ENCODE data around the gene MGP.

Gene MGP

GRCh38 chr12:14885718-14886221, at the start of gene MGP:
Gene MGP (minus strand): TSS chr12:14885854. CDS start chr12:14885791, 63 bp downstream.
- H3K27me3 ChIP-seq (ENCODE audit: insufficient read depth, poor library complexity, severe bottlenecking) = no peaks in the 10 kb centered on the region
- no peaks in the 10 kb centered on the region for H3K4me1 ChIP-seq (ENCODE audit: insufficient read depth, poor library complexity, severe bottlenecking)
- no peak for ATAC-seq (ENCODE audit: low read depth)
- no peak for DNase-seq (ENCODE audit: low spot score)
- no peaks in the 10 kb centered on the region for H3K9me3 ChIP-seq (ENCODE audit: severe bottlenecking)
- no peak for TF ChIP-seq CTCF (IDR thresholded peaks at IDR 0.05; ENCODE audit: poor library complexity, severe bottlenecking)
- no peaks in the 10 kb centered on the region for H3K36me3 ChIP-seq (ENCODE audit: low read depth)
- H3K27ac ChIP-seq (ENCODE audit: poor library complexity, severe bottlenecking) = no peak within 1 kb of the TSS
- no peak within 1 kb of the TSS for H3K4me3 ChIP-seq (ENCODE audit: severe bottlenecking)

GRCh38 chr12:14935031-14935430, 49.4 kb upstream of the MGP start:
- H3K4me3 ChIP-seq (ENCODE audit: severe bottlenecking) = no peak overlapping the region
- H3K36me3 ChIP-seq (ENCODE audit: low read depth) = no peaks in the 10 kb centered on the region
- H3K27me3 ChIP-seq (ENCODE audit: insufficient read depth, poor library complexity, severe bottlenecking) = no peaks in the 10 kb centered on the region
- H3K4me1 ChIP-seq (ENCODE audit: insufficient read depth, poor library complexity, severe bottlenecking) = no peaks in the 10 kb centered on the region
- no peak for DNase-seq (ENCODE audit: low spot score)
- H3K9me3 ChIP-seq (ENCODE audit: severe bottlenecking) = no peaks in the 10 kb centered on the region
- no peak overlapping the region for H3K27ac ChIP-seq (ENCODE audit: poor library complexity, severe bottlenecking)
- TF ChIP-seq CTCF (IDR thresholded peaks at IDR 0.05; ENCODE audit: poor library complexity, severe bottlenecking) = no peak
- ATAC-seq (ENCODE audit: low read depth) = no peak

GRCh38 chr12:14934511-14934910, 48.9 kb upstream of the MGP start:
- no peak for TF ChIP-seq CTCF (IDR thresholded peaks at IDR 0.05; ENCODE audit: poor library complexity, severe bottlenecking)
- ATAC-seq (ENCODE audit: low read depth) (no peak), DNase-seq (ENCODE audit: low spot score) (no peak)
- no peak overlapping the region for H3K27ac ChIP-seq (ENCODE audit: poor library complexity, severe bottlenecking)
- no peaks in the 10 kb centered on the region for H3K9me3 ChIP-seq (ENCODE audit: severe bottlenecking)
- H3K4me1 ChIP-seq (ENCODE audit: insufficient read depth, poor library complexity, severe bottlenecking) = peaks cover 1% of the 10 kb centered on the region
- H3K36me3 ChIP-seq (ENCODE audit: low read depth) = no peaks in the 10 kb centered on the region
- no peak overlapping the region for H3K4me3 ChIP-seq (ENCODE audit: severe bottlenecking)
- no peaks in the 10 kb centered on the region for H3K27me3 ChIP-seq (ENCODE audit: insufficient read depth, poor library complexity, severe bottlenecking)

GRCh38 chr12:14931791-14932560, 46.3 kb upstream of the MGP start:
- TF ChIP-seq CTCF (IDR thresholded peaks at IDR 0.05; ENCODE audit: poor library complexity, severe bottlenecking) = no peak
- peaks cover 8% of the 10 kb centered on the region for H3K4me1 ChIP-seq (ENCODE audit: insufficient read depth, poor library complexity, severe bottlenecking)
- no peak overlapping the region for H3K4me3 ChIP-seq (ENCODE audit: severe bottlenecking)
- ATAC-seq (ENCODE audit: low read depth) (no peak), DNase-seq (ENCODE audit: low spot score) (no peak)
- H3K9me3 ChIP-seq (ENCODE audit: severe bottlenecking) = no peaks in the 10 kb centered on the region
- no peak overlapping the region for H3K27ac ChIP-seq (ENCODE audit: poor library complexity, severe bottlenecking)
- no peaks in the 10 kb centered on the region for H3K36me3 ChIP-seq (ENCODE audit: low read depth)
- no peaks in the 10 kb centered on the region for H3K27me3 ChIP-seq (ENCODE audit: insufficient read depth, poor library complexity, severe bottlenecking)

- H3K4me1 ChIP-seq (ENCODE audit: insufficient read depth, poor library complexity, severe bottlenecking) = peaks cover 8% of the 10 kb centered on the region
- no peaks in the 10 kb centered on the region for H3K36me3 ChIP-seq (ENCODE audit: low read depth)
- no peak for ATAC-seq (ENCODE audit: low read depth)
- H3K4me3 ChIP-seq (ENCODE audit: severe bottlenecking) = no peak overlapping the region
- H3K27me3 ChIP-seq (ENCODE audit: insufficient read depth, poor library complexity, severe bottlenecking) = no peaks in the 10 kb centered on the region
- H3K27ac ChIP-seq (ENCODE audit: poor library complexity, severe bottlenecking) = no peak overlapping the region
- no peak for DNase-seq (ENCODE audit: low spot score)
- no peaks in the 10 kb centered on the region for H3K9me3 ChIP-seq (ENCODE audit: severe bottlenecking)
- TF ChIP-seq CTCF (IDR thresholded peaks at IDR 0.05; ENCODE audit: poor library complexity, severe bottlenecking) = no peak
Measured at GRCh38 chr12:14931359-14931758, 45.7 kb upstream of the MGP start.

All from RWPE2 (cell line).